H1 (cell line): ENCODE results near the gene CREB3L1. TPM values are rescaled to one million over a fixed set of nuclear protein-coding genes. Genes with fewer than 3 reads are reported as not detected.

Source experiments
- CTCF ChIA-PET: fragments of 300-600 bp; sonication (Branson Sonifier 250); formaldehyde crosslinking; loops from one replicate; lab custom pipeline; 2021; ENCODE audit not compliant: partially characterized antibody; lab: Charles Lee
- POLR2A ChIA-PET: fragments of 300-600 bp; sonication (Branson Sonifier 250); formaldehyde crosslinking; loops from one replicate; lab custom pipeline; 2021; ENCODE audit warnings: inconsistent platforms; ENCODE audit not compliant: partially characterized antibody; lab: Charles Lee
- DNase-seq, 2 experiments: peaks; one replicate each; pipeline versions ENCODE4 v3.0.0 to v3.0.0-alpha.2; 2010 to 2022; ENCODE audit warnings: low spot score in 2 of 2, low read depth in 1 of 2, mixed read lengths in 1 of 2
- FAIRE-seq: peaks from 2 replicates; lab custom pipeline; 2011; peaks lifted over from hg19 to GRCh38; lab: Jason Lieb, UNC
- H2AFZ ChIP-seq: 2 replicates; pipeline ENCODE4 v1.8.1; 2012; ENCODE audit warnings: low read length, inconsistent platforms
- H2AK5ac ChIP-seq: 2 replicates; pipeline ENCODE4 v1.6.1; 2013; ENCODE audit warnings: low read depth, low read length
- H2BK120ac ChIP-seq: replicated peaks from 2 replicates; pipeline ENCODE3; 2013; ENCODE audit warnings: low read depth, low read length, inconsistent platforms
- H2BK12ac ChIP-seq: 2 replicates; pipeline ENCODE4 v1.6.1; 2013; ENCODE audit warnings: low read depth, low read length
- H2BK15ac ChIP-seq: 2 replicates; pipeline ENCODE4 v1.6.1; 2013; ENCODE audit warnings: low read length
- H2BK20ac ChIP-seq: 2 replicates; pipeline ENCODE4 v1.6.1; 2013; ENCODE audit warnings: low read length
- H2BK5ac ChIP-seq: 2 replicates; pipeline ENCODE4 v1.6.1; 2013; ENCODE audit warnings: low read depth, low read length
- H3K14ac ChIP-seq: 2 replicates; pipeline ENCODE4 v1.6.1; 2013; ENCODE audit warnings: inconsistent platforms; ENCODE audit not compliant: insufficient read length
- H3K18ac ChIP-seq: 2 replicates; pipeline ENCODE4 v1.6.1; 2013; ENCODE audit warnings: low read length; ENCODE audit errors: extremely low read depth
- H3K23ac ChIP-seq: 2 replicates; pipeline ENCODE4 v1.6.1; 2013; ENCODE audit warnings: inconsistent platforms; ENCODE audit not compliant: insufficient read length
- H3K23me2 ChIP-seq: 2 replicates; pipeline ENCODE4 v1.6.1; 2013; ENCODE audit warnings: low read depth, low read length
- H3K27ac ChIP-seq: 2 replicates; pipeline ENCODE4 v1.6.1; 2011; ENCODE audit warnings: low read depth, low read length, inconsistent platforms
- H3K27me3 ChIP-seq, 4 experiments: replicated peaks in 1 of 4; 1 replicate in 1 of 4; 2 replicates in 3 of 4; pipeline versions ENCODE4 v1.6.1 to v1.8.1; 2011 to 2013; ENCODE audit warnings: low read length in 3 of 4, mild to moderate bottlenecking in 3 of 4, inconsistent platforms in 2 of 4, mixed read lengths in 2 of 4, moderate library complexity in 1 of 4; ENCODE audit not compliant: control insufficient read depth in 3 of 4, insufficient read depth in 3 of 4; ENCODE audit errors: extremely low read depth in 1 of 4
- H3K36me3 ChIP-seq, 4 experiments: 2 replicates each; pipeline versions ENCODE4 v1.6.1 to v1.8.1; 2011 to 2013; ENCODE audit warnings: mild to moderate bottlenecking in 4 of 4, low read length in 3 of 4, moderate library complexity in 2 of 4, control low read depth in 1 of 4, inconsistent platforms in 1 of 4; ENCODE audit not compliant: insufficient read depth in 4 of 4, control insufficient read depth in 2 of 4
- H3K4ac ChIP-seq: replicated peaks from 2 replicates; pipeline ENCODE3; 2013; ENCODE audit warnings: low read length, low read depth, mixed read lengths, inconsistent platforms; ENCODE audit not compliant: insufficient read length
- H3K4me1 ChIP-seq, 4 experiments: replicated peaks in 1 of 4; 1 replicate in 1 of 4; 2 replicates in 3 of 4; pipeline versions ENCODE4 v1.6.1 to v1.8.1; 2011 to 2013; ENCODE audit warnings: low read length in 3 of 4, inconsistent platforms in 2 of 4, mixed read lengths in 1 of 4; ENCODE audit not compliant: insufficient read depth in 4 of 4, control insufficient read depth in 3 of 4
- H3K4me2 ChIP-seq, 2 experiments: 2 replicates each; pipeline versions ENCODE4 v1.6.1 to v1.8.1; 2011 to 2013; ENCODE audit warnings: low read depth in 2 of 2, low read length in 2 of 2, control low read depth in 1 of 2, inconsistent platforms in 1 of 2, mild to moderate bottlenecking in 1 of 2; ENCODE audit not compliant: insufficient read depth in 1 of 2
- H3K4me3 ChIP-seq, 4 experiments: fragments of 200-600, 300-600 bp in 1 of 4; sonication (generic), shearing (Covaris generic), sonication (Bioruptor Twin) in 1 of 4; 2 replicates each; pipeline versions ENCODE4 v1.5.1 to v1.8.1; 2011 to 2016; ENCODE audit warnings: low read length in 4 of 4, low read depth in 3 of 4, control low read depth in 2 of 4, inconsistent platforms in 2 of 4, mild to moderate bottlenecking in 2 of 4, mixed read lengths in 1 of 4, moderate library complexity in 1 of 4; ENCODE audit not compliant: insufficient read depth in 2 of 4; ENCODE audit errors: extremely low read depth in 1 of 4
- H3K56ac ChIP-seq: replicated peaks from 2 replicates; pipeline ENCODE3; 2013; ENCODE audit warnings: low read depth, mild to moderate bottlenecking, mixed read lengths, low read length, inconsistent platforms; ENCODE audit not compliant: insufficient read length
- H3K79me1 ChIP-seq: 2 replicates; pipeline ENCODE4 v1.6.1; 2013; ENCODE audit warnings: low read depth, low read length, control low read depth
- H3K79me2 ChIP-seq, 2 experiments: 2 replicates each; pipeline versions ENCODE4 v1.6.1 to v1.8.1; 2012 to 2013; ENCODE audit warnings: low read length in 2 of 2, mild to moderate bottlenecking in 2 of 2, inconsistent platforms in 1 of 2; ENCODE audit not compliant: insufficient read depth in 2 of 2, control insufficient read depth in 1 of 2
- H3K9ac ChIP-seq, 4 experiments: replicated peaks in 1 of 4; 1 replicate in 1 of 4; 2 replicates in 3 of 4; pipeline versions ENCODE4 v1.6.1 to v1.8.1; 2011 to 2013; ENCODE audit warnings: low read depth in 3 of 4, low read length in 3 of 4, control low read depth in 2 of 4, mild to moderate bottlenecking in 2 of 4, moderate library complexity in 2 of 4, inconsistent platforms in 1 of 4; ENCODE audit errors: extremely low read depth in 1 of 4
- H3K9me3 ChIP-seq, 2 experiments: 2 replicates each; pipeline versions ENCODE4 v1.6.1 to v1.8.1; 2012 to 2013; ENCODE audit warnings: mild to moderate bottlenecking in 2 of 2, moderate library complexity in 2 of 2, control low read depth in 1 of 2, inconsistent platforms in 1 of 2, low read depth in 1 of 2, low read length in 1 of 2, mixed read lengths in 1 of 2; ENCODE audit not compliant: insufficient read depth in 2 of 2
- H4K20me1 ChIP-seq, 2 experiments: replicated peaks in 1 of 2; 2 replicates each; pipeline versions ENCODE3 to v1.8.1; 2011 to 2013; ENCODE audit warnings: inconsistent platforms in 2 of 2, low read length in 2 of 2, mild to moderate bottlenecking in 1 of 2; ENCODE audit not compliant: insufficient read depth in 2 of 2, control insufficient read depth in 1 of 2
- H4K5ac ChIP-seq: 2 replicates; pipeline ENCODE4 v1.6.1; 2013; ENCODE audit warnings: low read length, low read depth, mixed read lengths, inconsistent platforms; ENCODE audit not compliant: insufficient read length
- H4K8ac ChIP-seq: 2 replicates; pipeline ENCODE4 v1.8.0; 2013; ENCODE audit warnings: mild to moderate bottlenecking, moderate library complexity, low read length, inconsistent platforms; ENCODE audit not compliant: insufficient read depth; ENCODE audit errors: extremely low read depth
- H4K91ac ChIP-seq: replicated peaks from 2 replicates; pipeline ENCODE3; 2013; ENCODE audit warnings: low read length, mixed read lengths, inconsistent platforms; ENCODE audit not compliant: insufficient read length
- POLR2A ChIP-seq, 2 experiments: IDR thresholded peaks; 1 replicate in 1 of 2; 2 replicates in 1 of 2; pipeline ENCODE4 v1.6.1; 2011; ENCODE audit warnings: low read depth in 2 of 2, low read length in 2 of 2, mild to moderate bottlenecking in 2 of 2; ENCODE audit errors: control extremely low read depth in 1 of 2
- WGBS, 2 experiments: shearing (Covaris generic) in 1 of 2; methylation state at CpG; one replicate each; pipeline versions ENCODE4 v1.1.6 to v1.1.7; 2013 to 2015; ENCODE audit warnings: low lambda C conversion rate in 2 of 2, mixed read lengths in 2 of 2, inconsistent platforms in 1 of 2, low coverage in 1 of 2, missing lambda C conversion rate in 1 of 2; ENCODE audit not compliant: insufficient replicate concordance in 2 of 2, insufficient coverage in 1 of 2, insufficient read length in 1 of 2; ENCODE audit errors: extremely low coverage in 1 of 2, missing lambda C conversion rate in 1 of 2; 5-methylcytosine and 5-hydroxymethylcytosine counted together
- polyA plus RNA-seq, 7 experiments: library from polyadenylated mRNA; depleted of rRNA in 3 of 7; stranded (reverse) in 5 of 7; unstranded in 2 of 7; fragments of >200 nt in 5 of 7; fragments of 200-250 nt in 2 of 7; gene quantifications; 1 replicate in 5 of 7; 2 replicates in 1 of 7; 4 replicates in 1 of 7; pipeline versions ENCODE4 v1.2.1 to v1.2.3, GENCODE V29; 2011 to 2013; ENCODE audit warnings: missing spikeins in 2 of 7, mixed read lengths in 2 of 7
- total RNA-seq: library from RNA; stranded (reverse); fragmentation: NEBNext Ultra II Directional; extraction: Animal tissue kit (Norgen Biotek cat#: 25700); gene quantifications from 2 replicates; pipeline ENCODE4 v1.2.1, GENCODE V29; 2021

The CREB3L1 gene
- total and polyA plus RNA-seq, 2 of the 8 experiments (the other 6 are each of a cell fraction or from before 2014, with no cell fraction given): 4.1 to 12.7 TPM

DNA sequence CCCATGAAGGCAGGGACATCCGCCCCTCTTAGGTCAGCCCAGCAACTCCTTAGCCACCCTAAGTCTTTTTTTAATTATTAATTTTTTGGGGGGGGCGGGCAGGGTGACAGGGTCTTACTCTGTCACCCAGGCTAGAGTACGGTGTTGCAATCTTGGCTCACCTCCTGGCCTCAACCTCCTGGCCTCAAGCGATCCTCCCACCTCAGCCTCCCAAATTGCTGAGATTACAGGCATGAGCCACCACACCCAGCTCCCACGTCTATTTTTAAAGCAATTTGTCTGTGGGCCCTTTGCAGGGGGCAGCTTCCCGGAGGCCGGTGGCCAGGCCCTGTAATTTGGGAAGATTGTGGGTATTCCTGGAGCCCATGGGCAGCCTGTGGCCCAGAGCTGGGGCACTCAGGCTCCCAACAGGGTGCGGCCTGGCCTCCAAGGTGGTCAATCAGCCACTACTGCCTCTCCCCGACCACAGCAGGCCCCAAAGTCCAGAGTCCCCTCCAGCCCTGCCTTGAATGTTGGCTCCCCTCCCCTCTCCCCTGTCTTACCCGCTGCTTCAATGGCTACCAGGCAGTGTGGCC, 27.2 kb downstream of the CREB3L1 start:
- TF ChIP-seq POLR2A (IDR thresholded peaks at IDR 0.05; ENCODE audit: control extremely low read depth in 1 of 2, low read depth in 2 of 2, low read length in 2 of 2): no peak
- no peak for FAIRE-seq
- Histone ChIP-seq H2BK20ac (no peak overlapping the region), H3K23me2 (no peaks in the 10 kb centered on the region), H3K36me3 (no peaks in the 10 kb centered on the region), H2BK12ac (no peak overlapping the region), H3K4me3 (no peak overlapping the region), H2AFZ (no peak overlapping the region), H3K4me2 (no peak overlapping the region), H3K4me1 (peaks cover 0 to 12% (median 7%) of the 10 kb centered on the region in 4 experiments; a peak in 6 of 7 replicates), H2BK120ac (no peak overlapping the region), H3K18ac (no peak overlapping the region), H3K9ac (no peak overlapping the region), H2BK5ac (no peak overlapping the region), H3K79me1 (no peaks in the 10 kb centered on the region), H3K27ac (no peak overlapping the region; the same call in 1 of the 2 replicates), H4K20me1 (no peaks in the 10 kb centered on the region), H3K23ac (no peak overlapping the region), H4K8ac (peak overlapping the region; percentile 88; the same call in 1 of the 2 replicates), H3K4ac (no peak overlapping the region), H4K5ac (no peak overlapping the region), H2AK5ac (no peak overlapping the region), H2BK15ac (no peak overlapping the region), H3K14ac (no peak overlapping the region), H3K9me3 (no peaks in the 10 kb centered on the region), H4K91ac (no peak overlapping the region), H3K79me2 (no peaks in the 10 kb centered on the region), H3K56ac (no peak overlapping the region), H3K27me3 (no peaks in the 10 kb centered on the region)
- whole genome bisulfite sequencing, 2 experiments: 88% methylated on average over 10 of the region's 10 CpGs; no CpG with 5 or more reads in 1 of the 2 experiments
- no peak for DNase-seq
- ChIA-PET CTCF (interaction anchor here (0.7 to 38.0 kb wide), 10 partner anchors 9 to 81 kb away, joined by 3 to 858 read pairs (median 5); partner anchors contain the start of gene CREB3L1), POLR2A (interaction anchor here (0.7 to 11.7 kb wide), 7 partner anchors 8 to 65 kb away, joined by 3 to 77 read pairs (median 5); no protein-coding TSS in a partner anchor)
